T-helper 1 cell treated with Interleukin-12 subunit alpha and Interleukin-12 subunit beta and Interleukin-4 antibody, amounts not matched to agents 30 μg/mL and 1 μg/mL, for 36 hours (primary cell): Measurements from ENCODE around the gene STK38.

Experiments
- H3K27ac Mint-ChIP-seq: one replicate; pipeline ENCODE4 v1.8.0; 2021; ENCODE audit warnings: mild to moderate bottlenecking, mixed read lengths
- H3K27me3 Mint-ChIP-seq: one replicate; pipeline ENCODE4 v1.8.0; 2021; ENCODE audit warnings: low read depth, mixed read lengths
- H3K36me3 Mint-ChIP-seq: one replicate; pipeline ENCODE4 v1.8.0; 2021; ENCODE audit warnings: low read depth, mixed read lengths
- H3K4me1 Mint-ChIP-seq: one replicate; pipeline ENCODE4 v1.8.0; 2021; ENCODE audit warnings: low read depth, mixed read lengths
- H3K4me3 Mint-ChIP-seq: one replicate; pipeline ENCODE4 v1.8.0; 2021; ENCODE audit warnings: mild to moderate bottlenecking, moderate library complexity, mixed read lengths
- H3K9me3 Mint-ChIP-seq: one replicate; pipeline ENCODE4 v1.8.0; 2021; ENCODE audit warnings: mixed read lengths

Gene STK38

DNA sequence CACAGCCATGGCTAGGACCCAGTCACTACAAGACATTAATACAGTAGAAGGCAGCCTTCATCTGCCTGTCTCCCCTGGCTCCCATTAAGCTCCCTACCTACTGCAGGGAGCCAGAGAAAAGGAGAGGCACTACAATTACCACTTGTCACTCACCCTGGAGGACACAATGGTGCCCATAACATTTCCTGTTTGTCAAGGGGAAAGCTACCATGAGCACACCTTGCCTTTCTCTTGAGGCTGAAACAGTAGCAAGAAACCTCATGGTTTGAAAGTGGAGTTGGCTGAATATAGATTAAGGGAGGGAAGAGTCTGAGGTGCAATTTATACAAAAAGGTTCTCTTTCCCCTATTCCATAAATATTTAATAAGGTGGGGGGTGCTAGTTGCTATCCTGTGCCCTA is 27.9 kb downstream of the STK38 start:
- no peaks in the 10 kb centered on the region for H3K27me3 Mint-ChIP-seq
- peaks cover 62% of the 10 kb centered on the region for H3K36me3 Mint-ChIP-seq
- H3K4me1 Mint-ChIP-seq = peaks cover 25% of the 10 kb centered on the region
- H3K9me3 Mint-ChIP-seq = no peaks in the 10 kb centered on the region
- H3K4me3 Mint-ChIP-seq = no peak overlapping the region
- no peak overlapping the region for H3K27ac Mint-ChIP-seq

DNA sequence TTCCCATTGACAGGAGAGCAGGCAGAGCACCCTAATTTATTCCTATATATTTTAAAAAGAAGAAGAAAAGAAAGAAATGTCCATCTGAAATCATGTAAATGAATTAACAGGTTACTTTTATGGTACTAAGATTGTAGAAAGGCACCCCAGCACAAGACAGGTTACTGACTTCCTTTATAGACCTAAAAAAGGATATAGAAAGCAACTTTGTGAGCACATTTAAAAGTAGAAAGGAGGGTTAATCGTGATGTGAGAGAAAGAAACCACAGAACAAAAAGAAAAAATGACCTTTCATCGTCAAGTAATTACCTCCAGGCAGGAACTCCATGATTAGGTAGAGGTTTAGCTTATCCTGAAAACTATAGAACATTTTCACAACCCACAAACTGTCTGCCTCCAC is 29.9 kb downstream of the STK38 start:
- no peaks in the 10 kb centered on the region for H3K27me3 Mint-ChIP-seq
- H3K4me3 Mint-ChIP-seq = no peak overlapping the region
- no peaks in the 10 kb centered on the region for H3K9me3 Mint-ChIP-seq
- H3K27ac Mint-ChIP-seq = no peak overlapping the region
- H3K36me3 Mint-ChIP-seq = peaks cover 55% of the 10 kb centered on the region
- H3K4me1 Mint-ChIP-seq = peaks cover 27% of the 10 kb centered on the region

DNA sequence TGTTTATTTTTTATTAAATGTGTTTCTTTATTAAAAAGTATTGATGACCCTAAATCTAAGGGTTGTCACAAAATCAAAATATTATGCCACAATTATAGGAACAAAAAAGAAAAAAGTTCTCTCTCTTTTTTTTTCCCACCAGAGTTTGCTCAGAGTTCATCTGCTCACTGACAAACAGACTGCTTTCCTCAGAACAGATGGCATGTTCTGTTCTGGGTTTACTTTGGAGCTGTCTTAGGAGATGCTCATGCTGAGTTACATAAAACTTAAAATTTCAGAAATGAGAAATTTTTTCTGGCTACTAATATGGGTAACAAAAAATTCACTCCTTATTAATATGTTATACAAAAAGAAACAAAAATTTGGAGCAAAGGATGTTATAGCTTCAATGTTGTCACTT is 30.3 kb downstream of the STK38 start:
- Mint-ChIP-seq H3K4me3 (no peak overlapping the region), H3K4me1 (peaks cover 29% of the 10 kb centered on the region), H3K9me3 (no peaks in the 10 kb centered on the region), H3K36me3 (peaks cover 54% of the 10 kb centered on the region), H3K27ac (no peak overlapping the region), H3K27me3 (no peaks in the 10 kb centered on the region)

DNA sequence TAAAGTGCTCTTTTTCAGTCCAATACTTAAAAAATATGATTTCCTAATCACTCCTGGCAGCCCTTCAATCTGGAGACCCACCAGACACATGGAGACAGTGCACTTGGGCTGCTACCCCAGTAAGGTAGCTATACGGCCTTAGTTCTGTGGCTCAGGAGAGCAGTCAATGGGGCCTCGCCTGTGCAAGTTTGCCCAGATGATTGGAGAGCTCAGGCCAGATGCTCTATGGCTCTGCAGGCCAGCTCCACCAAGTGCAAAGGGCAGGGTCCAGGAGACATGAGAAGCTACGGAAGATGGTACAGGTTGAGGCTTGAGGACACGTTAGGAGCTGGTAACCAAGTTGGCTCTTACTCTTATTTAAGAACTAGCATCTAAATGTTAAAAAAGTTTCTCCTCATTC is 30.7 kb downstream of the STK38 start:
- Mint-ChIP-seq H3K27me3 (no peaks in the 10 kb centered on the region), H3K4me3 (no peak overlapping the region), H3K9me3 (no peaks in the 10 kb centered on the region), H3K36me3 (peaks cover 56% of the 10 kb centered on the region), H3K4me1 (peaks cover 29% of the 10 kb centered on the region), H3K27ac (no peak overlapping the region)

DNA sequence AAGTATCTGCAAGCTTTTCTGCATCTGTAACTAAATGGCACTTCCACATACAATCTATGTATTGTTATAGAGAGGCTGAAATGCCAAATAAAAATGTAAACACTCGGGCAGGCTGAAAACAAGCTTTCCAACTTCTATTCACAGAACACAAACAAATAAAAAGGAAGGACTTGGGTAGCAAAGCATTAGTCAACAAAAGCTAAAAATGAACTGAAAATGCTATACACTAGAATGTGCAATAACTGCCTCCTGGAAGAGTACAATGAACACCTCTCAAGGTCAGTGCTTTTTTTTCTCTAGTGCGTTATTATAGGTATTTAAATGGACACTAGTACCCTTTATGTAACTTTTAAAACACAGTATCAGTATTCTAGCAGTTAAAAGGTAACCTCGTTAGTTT is 31.4 kb downstream of the STK38 start:
- Mint-ChIP-seq H3K27me3 (no peaks in the 10 kb centered on the region), H3K27ac (no peak overlapping the region), H3K4me3 (no peak overlapping the region), H3K4me1 (peaks cover 29% of the 10 kb centered on the region), H3K9me3 (no peaks in the 10 kb centered on the region), H3K36me3 (peaks cover 54% of the 10 kb centered on the region)

DNA sequence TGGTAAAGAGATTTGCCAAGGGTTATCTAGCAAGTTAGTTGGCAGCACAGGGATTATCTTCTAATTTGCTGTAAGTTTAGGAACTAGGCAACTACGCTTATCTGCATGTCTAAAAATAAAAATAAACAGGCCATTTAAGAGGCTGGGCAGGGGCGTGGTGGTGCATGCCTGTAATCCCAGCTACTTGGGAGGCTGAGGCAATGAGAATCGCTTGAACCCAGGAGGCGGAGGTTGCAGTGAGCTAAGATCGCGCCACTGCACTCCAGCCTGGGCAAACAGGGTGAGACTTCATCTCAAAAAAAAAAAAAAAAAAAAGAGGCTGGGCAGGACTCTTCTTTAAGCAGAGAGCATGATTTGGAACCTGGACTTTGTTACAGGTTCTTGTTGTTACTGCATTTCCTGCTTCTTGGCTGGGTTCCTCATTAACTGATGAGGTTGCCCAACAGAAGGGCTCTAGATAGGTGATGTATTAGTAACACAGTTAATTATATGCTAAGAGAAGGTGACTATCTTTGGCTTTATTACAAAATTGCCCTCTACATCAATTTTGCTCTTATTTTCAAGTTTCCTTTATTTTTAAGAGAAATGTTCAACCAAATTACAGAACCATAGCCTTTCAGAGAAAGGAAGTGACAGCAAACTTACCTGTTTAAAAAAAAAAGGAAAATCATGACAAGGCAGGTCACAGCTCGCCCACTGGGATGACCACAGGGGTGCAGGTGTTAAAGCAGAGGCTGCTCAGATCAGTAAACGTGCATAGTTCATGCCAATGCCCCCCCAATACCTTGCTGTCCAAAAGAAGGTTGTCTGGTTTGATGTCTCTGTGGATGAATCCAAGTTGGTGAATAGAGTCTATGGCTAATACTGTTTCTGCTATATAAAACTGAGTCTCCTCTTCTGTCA is 32.5 kb downstream of the STK38 start:
- H3K27me3 Mint-ChIP-seq = no peaks in the 10 kb centered on the region
- H3K4me1 Mint-ChIP-seq = peaks cover 25% of the 10 kb centered on the region
- peak overlapping the region; percentile 9 for H3K27ac Mint-ChIP-seq
- H3K9me3 Mint-ChIP-seq = no peaks in the 10 kb centered on the region
- H3K4me3 Mint-ChIP-seq = no peak overlapping the region
- peaks cover 44% of the 10 kb centered on the region for H3K36me3 Mint-ChIP-seq

DNA sequence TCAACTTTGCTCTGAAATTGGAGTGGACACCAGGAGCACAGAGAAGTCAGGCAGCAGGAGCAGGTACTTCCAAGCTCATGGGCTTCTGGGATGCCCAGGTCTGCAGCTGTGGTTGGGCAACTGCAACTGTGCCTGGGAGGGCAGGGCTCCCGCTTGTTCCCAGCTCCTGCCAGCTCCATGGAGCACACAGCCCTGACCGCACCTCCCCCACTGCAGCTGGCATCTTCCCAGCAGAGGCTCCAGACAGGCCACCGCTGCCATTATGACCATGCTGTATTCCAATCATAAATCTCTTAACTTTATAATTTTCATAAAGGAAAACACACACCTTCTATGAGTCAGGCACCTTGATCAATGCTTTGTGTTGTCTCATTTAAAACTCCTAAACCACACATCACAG is 36.9 kb downstream of the STK38 start:
- H3K36me3 Mint-ChIP-seq = peaks cover 41% of the 10 kb centered on the region
- H3K4me1 Mint-ChIP-seq = peaks cover 23% of the 10 kb centered on the region
- H3K27me3 Mint-ChIP-seq = no peaks in the 10 kb centered on the region
- no peaks in the 10 kb centered on the region for H3K9me3 Mint-ChIP-seq
- no peak overlapping the region for H3K4me3 Mint-ChIP-seq
- H3K27ac Mint-ChIP-seq = no peak overlapping the region

DNA sequence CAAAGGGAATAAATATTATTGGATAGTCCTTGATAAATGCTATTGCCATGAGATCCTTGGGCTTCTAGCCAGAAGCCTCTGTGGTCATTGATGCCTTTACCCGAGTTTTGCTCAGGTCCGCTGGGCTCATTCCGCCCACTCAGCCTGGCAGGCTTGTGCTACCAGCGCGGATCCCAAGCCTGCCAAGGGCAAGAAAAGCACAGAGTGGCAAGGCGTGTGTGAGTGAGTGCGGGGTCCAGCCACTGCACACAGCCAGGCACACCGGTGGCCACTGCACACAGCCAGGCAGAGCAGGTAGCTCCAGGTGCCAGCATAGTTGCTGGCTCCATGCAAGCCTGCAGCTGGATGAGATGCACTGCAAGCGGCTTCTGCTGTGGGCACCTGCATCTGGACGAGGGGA is 38.7 kb downstream of the STK38 start:
- no peak overlapping the region for H3K27ac Mint-ChIP-seq
- no peaks in the 10 kb centered on the region for H3K27me3 Mint-ChIP-seq
- peaks cover 17% of the 10 kb centered on the region for H3K4me1 Mint-ChIP-seq
- no peak overlapping the region for H3K4me3 Mint-ChIP-seq
- H3K36me3 Mint-ChIP-seq = peaks cover 44% of the 10 kb centered on the region
- no peaks in the 10 kb centered on the region for H3K9me3 Mint-ChIP-seq

DNA sequence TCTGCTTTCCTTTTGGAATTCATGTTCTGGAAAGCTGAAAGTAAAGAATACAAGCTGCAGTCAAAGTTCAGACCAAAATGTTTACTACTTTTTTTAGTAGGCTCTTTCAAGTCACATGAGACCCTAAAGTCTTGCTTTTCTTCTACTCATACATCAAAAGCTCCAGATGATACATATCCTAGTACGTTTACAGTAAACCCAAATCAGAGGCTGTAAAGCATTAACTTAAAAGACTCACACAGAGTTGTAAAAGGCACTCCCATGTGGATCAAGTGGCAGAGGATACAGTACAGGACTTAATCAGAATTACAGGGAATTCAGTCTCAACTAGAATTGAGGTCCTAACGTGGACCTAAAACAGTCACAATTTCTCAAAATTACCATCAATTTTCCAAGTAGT is 40.7 kb downstream of the STK38 start:
- Mint-ChIP-seq H3K36me3 (peaks cover 40% of the 10 kb centered on the region), H3K4me3 (no peak overlapping the region), H3K27me3 (no peaks in the 10 kb centered on the region), H3K27ac (no peak overlapping the region), H3K4me1 (peaks cover 15% of the 10 kb centered on the region), H3K9me3 (no peaks in the 10 kb centered on the region)

DNA sequence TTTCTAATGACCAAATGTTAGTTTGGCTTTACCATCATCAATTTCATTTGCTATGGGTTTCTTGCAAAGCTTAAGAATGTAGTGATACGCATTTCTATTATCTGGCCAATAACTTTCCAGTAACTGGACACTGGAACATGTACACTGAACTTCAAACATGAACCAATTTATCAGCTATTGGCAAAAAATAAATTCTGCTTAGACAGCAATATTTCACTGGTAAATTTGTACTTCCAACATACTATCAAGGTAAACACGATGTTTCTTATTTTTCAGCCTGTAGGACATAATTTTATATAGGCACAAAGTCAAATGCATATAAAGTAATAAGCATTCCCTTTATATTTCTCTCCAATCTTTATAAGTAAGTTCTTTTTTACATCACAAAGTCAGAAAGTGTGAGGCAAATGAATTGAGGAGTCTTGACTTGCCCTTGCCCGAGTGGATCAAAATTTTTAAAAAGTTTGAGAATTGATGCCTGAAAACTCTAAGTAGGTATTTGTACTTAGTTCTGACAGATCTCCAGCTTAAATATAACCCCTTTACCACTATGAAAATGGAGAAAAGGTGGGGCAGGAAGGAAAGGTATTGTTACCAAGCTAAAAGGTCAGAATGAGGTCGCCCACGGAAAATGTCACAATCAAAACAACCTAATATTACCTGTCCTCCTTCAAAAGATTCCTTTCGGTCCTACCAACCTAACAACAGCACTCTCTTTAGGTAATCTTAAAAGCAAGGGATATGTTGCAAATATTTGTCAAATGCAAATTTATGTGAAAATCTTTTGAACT is 41.3 kb downstream of the STK38 start:
- Mint-ChIP-seq H3K36me3 (peaks cover 40% of the 10 kb centered on the region), H3K9me3 (no peaks in the 10 kb centered on the region), H3K27ac (no peak overlapping the region), H3K4me3 (no peak overlapping the region), H3K4me1 (peaks cover 15% of the 10 kb centered on the region), H3K27me3 (no peaks in the 10 kb centered on the region)

DNA sequence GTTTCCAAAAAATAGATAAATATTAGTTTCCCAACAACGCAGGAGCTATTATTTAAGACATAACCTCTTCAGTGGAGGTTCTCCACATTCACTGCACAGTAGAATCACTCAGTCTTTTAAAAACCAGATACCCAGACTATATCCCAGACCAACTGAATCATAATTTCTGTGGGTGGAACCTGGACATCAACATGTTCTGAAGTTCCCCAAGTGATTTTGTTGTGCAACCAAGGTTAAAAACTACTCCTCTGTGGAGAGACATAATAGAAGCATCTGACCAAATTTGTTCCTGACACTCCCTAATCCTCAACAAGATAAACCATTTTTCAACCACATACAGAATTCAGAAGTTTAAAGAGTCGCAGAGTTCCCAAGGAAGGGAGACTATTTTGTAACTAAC is 42.3 kb downstream of the STK38 start:
- Mint-ChIP-seq H3K4me1 (peaks cover 15% of the 10 kb centered on the region), H3K27me3 (no peaks in the 10 kb centered on the region), H3K27ac (no peak overlapping the region), H3K36me3 (peaks cover 40% of the 10 kb centered on the region), H3K4me3 (no peak overlapping the region), H3K9me3 (no peaks in the 10 kb centered on the region)

DNA sequence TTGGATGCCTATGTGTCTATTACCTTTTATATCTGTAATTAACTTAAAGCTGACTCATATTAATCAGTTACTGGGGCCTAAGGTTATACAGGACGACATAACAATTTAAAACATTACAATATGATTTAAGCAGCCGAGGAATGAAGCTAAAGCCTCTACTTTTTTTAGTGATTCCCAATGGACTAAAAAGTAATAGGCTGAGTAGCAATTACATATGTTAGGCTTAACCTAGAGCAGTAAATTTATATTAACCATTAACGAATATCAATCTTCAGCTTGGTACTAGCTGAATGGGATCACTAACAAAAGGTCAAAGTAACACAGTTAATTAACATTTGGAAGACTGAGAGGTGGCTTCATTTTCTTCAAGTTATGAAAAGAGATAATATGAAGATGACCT is 43.1 kb downstream of the STK38 start:
- H3K27ac Mint-ChIP-seq = no peak overlapping the region
- H3K4me3 Mint-ChIP-seq = no peak overlapping the region
- H3K4me1 Mint-ChIP-seq = peaks cover 17% of the 10 kb centered on the region
- H3K27me3 Mint-ChIP-seq = no peaks in the 10 kb centered on the region
- H3K9me3 Mint-ChIP-seq = no peaks in the 10 kb centered on the region
- peaks cover 45% of the 10 kb centered on the region for H3K36me3 Mint-ChIP-seq

DNA sequence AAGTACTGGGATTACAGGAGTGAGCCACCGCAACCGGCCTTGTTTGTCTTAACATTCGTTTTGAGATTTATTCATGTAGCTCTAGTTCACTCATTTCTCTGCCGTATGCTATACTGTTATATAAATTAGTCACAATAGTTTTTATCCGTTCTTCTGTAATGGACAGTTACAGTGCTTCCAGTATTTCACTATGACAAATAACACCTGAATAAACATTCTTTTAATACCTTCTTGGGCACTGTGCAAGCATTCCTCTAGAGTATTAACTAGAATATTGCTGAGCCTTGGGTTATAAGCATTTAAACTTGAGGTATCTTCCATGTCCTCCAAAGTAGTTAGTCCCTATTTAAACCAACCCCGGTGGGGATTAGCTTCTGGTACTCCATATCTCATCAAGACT is 45.6 kb downstream of the STK38 start:
- Mint-ChIP-seq H3K4me3 (no peak overlapping the region), H3K36me3 (peaks cover 50% of the 10 kb centered on the region), H3K9me3 (no peaks in the 10 kb centered on the region), H3K4me1 (peaks cover 16% of the 10 kb centered on the region), H3K27me3 (no peaks in the 10 kb centered on the region), H3K27ac (no peak overlapping the region)

DNA sequence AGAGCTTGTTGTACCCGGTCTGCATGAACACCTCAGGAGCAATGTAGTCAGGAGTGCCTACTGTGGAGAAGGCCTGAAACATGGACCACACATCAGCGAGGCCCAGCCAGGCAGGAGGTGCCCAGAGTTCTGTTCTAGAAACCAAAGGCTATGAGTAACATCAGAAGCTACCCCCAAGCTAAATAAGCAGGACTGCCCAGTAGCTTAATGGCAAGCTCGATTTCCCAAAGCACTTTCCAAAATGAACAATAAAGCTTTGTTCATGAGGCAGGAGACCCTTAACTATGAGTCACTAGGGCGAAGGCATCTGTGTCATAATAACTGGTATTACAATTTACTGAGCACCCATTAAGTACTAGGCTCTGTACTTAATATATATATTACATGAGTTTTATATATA is 47.4 kb downstream of the STK38 start:
- H3K27ac Mint-ChIP-seq = no peak overlapping the region
- peaks cover 8% of the 10 kb centered on the region for H3K4me1 Mint-ChIP-seq
- H3K27me3 Mint-ChIP-seq = no peaks in the 10 kb centered on the region
- no peak overlapping the region for H3K4me3 Mint-ChIP-seq
- no peaks in the 10 kb centered on the region for H3K9me3 Mint-ChIP-seq
- peaks cover 48% of the 10 kb centered on the region for H3K36me3 Mint-ChIP-seq

DNA sequence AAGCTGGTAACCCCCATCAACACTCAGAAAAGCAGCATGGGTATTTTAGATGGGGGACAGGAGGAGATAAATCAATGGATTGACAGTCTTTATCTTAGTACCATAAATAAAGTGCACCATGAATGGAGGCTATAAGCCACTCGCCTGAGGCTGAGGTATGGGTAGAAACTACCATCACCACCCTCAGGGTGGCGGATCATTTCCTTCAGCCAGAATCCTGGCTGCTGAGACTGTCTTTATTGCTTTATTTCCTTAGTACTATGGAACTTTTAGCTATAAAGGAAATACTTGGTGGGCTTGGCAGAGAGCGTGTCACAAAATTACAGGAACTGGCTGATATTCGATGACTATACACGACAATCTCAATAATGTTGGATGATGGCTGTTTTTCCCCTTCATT is 52.2 kb downstream of the STK38 start:
- Mint-ChIP-seq H3K4me1 (peaks cover 12% of the 10 kb centered on the region), H3K27me3 (no peaks in the 10 kb centered on the region), H3K36me3 (peaks cover 67% of the 10 kb centered on the region), H3K9me3 (no peaks in the 10 kb centered on the region), H3K4me3 (no peak overlapping the region), H3K27ac (no peak overlapping the region)
